ENCODE measurements around the gene ZDHHC4.

Gene ZDHHC4

GRCh38 chr7:6637544-6638229 lies 60.4 kb downstream of the ZDHHC4 start (continued):
- TF ChIP-seq ZBTB10 (tag by site-specific recombination; IDR thresholded peaks at IDR 0.05) (no peak), ZNF350 (tag by site-specific recombination; IDR thresholded peaks at IDR 0.05) (no peak), ZNF280D (tag by site-specific recombination; IDR thresholded peaks at IDR 0.05) (no peak), HOXC10 (CRISPR knock-in tag; IDR thresholded peaks at IDR 0.05) (no peak), ZNF155 (tag by site-specific recombination; IDR thresholded peaks at IDR 0.05) (no peak), ZNF785 (tag by site-specific recombination; IDR thresholded peaks at IDR 0.05) (no peak), ZFP3 (tag by site-specific recombination; IDR thresholded peaks at IDR 0.05; ENCODE audit: low read depth) (no peak), ZSCAN4 (tag by site-specific recombination; IDR thresholded peaks at IDR 0.05) (no peak), GLI2 (tag by site-specific recombination; IDR thresholded peaks at IDR 0.05; ENCODE audit: borderline replicate concordance, low read depth) (no peak), ZNF426 (tag by site-specific recombination; IDR thresholded peaks at IDR 0.05) (no peak), AEBP2 (tag by site-specific recombination; IDR thresholded peaks at IDR 0.05; ENCODE audit: borderline replicate concordance) (no peak), ZFP69B (tag by site-specific recombination; IDR thresholded peaks at IDR 0.05) (no peak), ZNF530 (tag by site-specific recombination; IDR thresholded peaks at IDR 0.05; ENCODE audit: low read depth) (no peak), ZNF202 (tag by site-specific recombination; IDR thresholded peaks at IDR 0.05; ENCODE audit: borderline replicate concordance) (no peak), ZNF610 (tag by site-specific recombination; IDR thresholded peaks at IDR 0.05; ENCODE audit: borderline replicate concordance) (no peak), ZNF211 (tag by site-specific recombination; IDR thresholded peaks at IDR 0.05; ENCODE audit: low read depth) (no peak), ZNF843 (tag by site-specific recombination; IDR thresholded peaks at IDR 0.05) (no peak), ATF2 (tag by site-specific recombination; IDR thresholded peaks at IDR 0.05; ENCODE audit: low read depth) (no peak), ZNF510 (tag by site-specific recombination; IDR thresholded peaks at IDR 0.05; ENCODE audit: insufficient replicate concordance) (no peak), ZNF660 (tag by site-specific recombination; IDR thresholded peaks at IDR 0.05) (no peak), KLF1 (tag by site-specific recombination; IDR thresholded peaks at IDR 0.05) (peak; percentile 62), ZNF76 (tag by site-specific recombination; IDR thresholded peaks at IDR 0.05; ENCODE audit: borderline replicate concordance, low read depth) (no peak), ZNF654 (tag by site-specific recombination; IDR thresholded peaks at IDR 0.05; ENCODE audit: low read depth) (no peak), ZNF692 (tag by site-specific recombination; IDR thresholded peaks at IDR 0.05) (no peak), ZNF776 (tag by site-specific recombination; IDR thresholded peaks at IDR 0.05; ENCODE audit: borderline replicate concordance) (no peak), ZNF768 (tag by site-specific recombination; IDR thresholded peaks at IDR 0.05) (no peak), ZNF274 (IDR thresholded peaks at IDR 0.05; ENCODE audit: low read length) (no peak), ZNF274 (tag by site-specific recombination; IDR thresholded peaks at IDR 0.05; ENCODE audit: borderline replicate concordance) (no peak), ZNF140 (tag by site-specific recombination; IDR thresholded peaks at IDR 0.05) (no peak)

Data from HEK293 (cell line).